NB4 (cell line): ENCODE data around the gene RAP1GAP.

Experiments used
- CTCF ChIP-seq: IDR thresholded peaks from one replicate; pipeline ENCODE4 v1.5.1; 2012; ENCODE audit warnings: low read depth, low read length
- MAX ChIP-seq: IDR thresholded peaks from 2 replicates; pipeline ENCODE4 v1.6.1; 2011; ENCODE audit warnings: low read depth, low read length
- POLR2A ChIP-seq: IDR thresholded peaks from 2 replicates; pipeline ENCODE4 v1.6.1; 2011; ENCODE audit warnings: mild to moderate bottlenecking; ENCODE audit not compliant: insufficient read length; ENCODE audit errors: extremely low read depth

GRCh38 chr1:21639594-21640041 is 29.5 kb downstream of the RAP1GAP start:
- TF ChIP-seq CTCF (no peak), MAX (no peak), POLR2A (no peak)
